Myocyte (in vitro differentiated cells): ENCODE measurements around the gene ENOX1. TPM values are rescaled to one million over a fixed set of nuclear protein-coding genes. Genes with fewer than 3 reads are reported as not detected.

Experiments
- DNase-seq: peaks from one replicate; pipeline ENCODE4 v3.0.0-alpha.2; 2012; ENCODE audit warnings: low read depth
- total RNA-seq: library from RNA; depleted of rRNA; stranded (reverse); fragments of >200 nt; gene quantifications from 2 replicates; pipeline ENCODE4 v1.2.3, GENCODE V29; 2014

The ENOX1 gene
- total RNA-seq, 1 donor from 2014 or later = 5.8 TPM

DNA sequence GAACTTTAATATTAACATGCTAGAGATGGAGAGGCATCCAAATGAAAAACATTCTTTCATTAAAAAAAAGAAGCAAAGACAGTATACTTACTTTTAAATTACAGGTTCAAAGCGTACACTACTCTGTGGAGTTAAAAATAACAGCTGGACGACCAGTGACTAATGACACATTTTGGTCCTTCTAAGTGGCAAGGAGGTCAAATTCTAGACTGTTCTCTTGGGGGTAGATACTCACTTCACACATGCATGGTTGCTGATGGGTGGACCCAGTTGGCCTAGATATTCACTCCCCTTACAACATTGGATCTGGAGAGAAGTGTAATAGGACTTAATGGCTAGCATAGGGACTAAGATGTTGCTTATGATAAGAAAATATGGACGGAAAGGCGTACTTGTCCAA, 461.1 kb downstream of the ENOX1 start:
- no peak for DNase-seq

DNA sequence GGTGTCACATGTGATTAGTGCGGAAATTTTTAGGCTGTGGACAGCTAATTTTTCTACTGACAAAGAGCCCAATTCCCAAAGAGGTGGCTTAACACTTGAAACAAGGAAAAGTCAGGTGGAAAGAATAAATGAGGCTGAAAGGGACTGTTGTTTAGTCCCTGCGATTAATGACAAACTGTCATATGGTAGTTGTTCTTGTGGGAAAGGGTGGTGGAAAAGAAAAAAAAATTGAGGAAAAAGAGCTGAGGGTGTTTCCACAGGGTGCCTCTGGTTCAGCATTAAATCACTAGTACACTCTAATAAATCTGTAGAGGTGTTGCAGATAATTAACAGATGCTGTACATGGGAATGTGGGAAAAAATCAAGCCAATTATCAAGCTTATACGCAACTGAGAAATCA, 462.6 kb downstream of the ENOX1 start:
- no peak for DNase-seq

DNA sequence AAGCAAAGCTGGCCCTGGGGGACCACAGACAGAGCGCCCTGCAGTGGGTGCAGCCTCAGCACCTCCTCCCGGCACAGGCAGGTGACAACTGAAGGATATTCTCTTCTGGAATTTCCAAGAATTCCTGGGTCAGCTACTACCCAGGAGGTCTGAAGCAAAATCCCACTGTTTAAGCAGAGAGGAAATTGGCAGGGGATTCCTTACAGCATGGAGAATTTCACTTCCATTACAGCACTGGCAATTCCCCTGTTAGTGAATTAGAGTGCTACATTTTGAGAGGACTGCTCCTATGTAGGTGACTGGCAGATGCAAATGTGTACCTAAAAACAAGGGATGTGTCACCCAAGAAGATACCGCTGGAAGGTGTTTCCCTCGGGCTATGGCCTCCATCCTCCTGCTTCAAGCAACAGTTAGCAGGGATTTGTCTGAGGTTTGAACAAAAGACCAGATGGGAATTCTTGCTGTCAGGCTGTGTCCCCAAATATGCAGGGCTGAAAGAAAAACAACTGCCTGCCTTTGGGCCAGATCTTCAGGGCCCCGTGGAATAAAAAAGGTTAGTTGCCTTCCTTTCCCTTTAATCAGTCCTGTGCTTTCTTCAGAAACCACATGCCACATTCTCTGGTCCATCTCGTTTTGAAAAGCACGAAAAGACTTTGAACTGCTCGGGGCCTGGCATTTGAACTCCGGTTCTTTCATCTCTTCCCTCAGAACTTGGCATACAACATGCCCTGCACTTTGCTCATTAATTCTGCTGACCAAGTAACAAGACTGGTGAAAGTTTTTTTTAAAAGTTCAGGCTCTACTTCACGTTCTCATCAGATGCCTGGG, 466.9 kb downstream of the ENOX1 start:
- no peak for DNase-seq

DNA sequence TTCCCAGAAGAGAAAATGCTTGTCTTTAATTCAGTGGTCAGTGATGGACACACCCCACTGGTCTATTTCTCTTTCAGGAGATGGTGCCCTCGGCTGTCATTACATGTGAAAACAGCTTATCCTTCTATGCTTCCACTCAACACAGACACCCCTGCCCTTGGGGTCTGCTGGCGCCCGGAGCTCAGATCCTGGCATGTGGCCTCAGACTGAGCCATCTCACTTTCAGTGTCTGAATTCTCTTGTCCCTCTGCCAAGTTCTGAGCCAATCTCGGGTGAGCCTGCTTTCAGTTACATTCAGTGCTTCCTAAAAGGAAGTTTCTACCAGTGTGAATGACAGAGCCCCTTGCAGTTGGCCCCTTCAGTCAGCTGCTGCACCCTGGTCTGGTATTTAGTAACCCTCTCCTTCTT, 469.8 kb downstream of the ENOX1 start:
- DNase-seq = peak; percentile 97

DNA sequence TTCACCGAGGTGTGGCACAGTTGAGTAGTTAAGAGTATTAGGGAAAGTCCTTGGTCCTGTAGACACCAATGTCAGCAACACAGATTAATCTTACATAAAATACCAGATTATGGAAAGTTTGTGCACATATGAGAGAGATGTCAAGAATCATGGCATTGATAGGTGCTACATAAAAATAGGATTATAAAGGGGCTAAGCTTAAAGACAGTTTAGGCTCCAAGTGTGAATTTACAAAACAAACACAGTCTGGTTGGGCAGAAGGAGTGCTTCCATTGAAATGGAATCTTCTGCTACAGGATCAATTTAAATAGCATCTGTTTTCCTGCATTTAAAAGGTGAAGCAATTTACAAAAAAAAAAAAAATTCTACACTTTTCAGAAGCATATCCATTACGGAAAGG, 470.5 kb downstream of the ENOX1 start:
- DNase-seq = no peak

DNA sequence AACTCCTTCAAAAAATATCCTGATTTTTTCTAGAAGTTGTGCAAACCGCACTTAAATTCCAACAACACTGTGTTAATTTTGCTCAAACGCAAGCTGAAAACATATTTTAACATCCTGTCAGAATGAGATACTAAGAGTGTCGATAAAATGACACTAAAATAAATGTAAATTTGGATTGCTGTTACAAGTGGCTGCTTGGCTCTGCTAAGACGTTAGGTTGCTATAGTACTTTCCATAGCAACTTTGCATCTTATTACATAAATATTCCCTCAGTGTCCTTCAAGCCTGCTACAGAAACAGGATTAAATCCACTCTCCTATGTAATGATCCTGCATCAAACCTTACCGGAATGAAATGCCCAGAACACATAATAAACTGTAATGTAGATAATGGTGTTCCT, 471.2 kb downstream of the ENOX1 start:
- no peak for DNase-seq

DNA sequence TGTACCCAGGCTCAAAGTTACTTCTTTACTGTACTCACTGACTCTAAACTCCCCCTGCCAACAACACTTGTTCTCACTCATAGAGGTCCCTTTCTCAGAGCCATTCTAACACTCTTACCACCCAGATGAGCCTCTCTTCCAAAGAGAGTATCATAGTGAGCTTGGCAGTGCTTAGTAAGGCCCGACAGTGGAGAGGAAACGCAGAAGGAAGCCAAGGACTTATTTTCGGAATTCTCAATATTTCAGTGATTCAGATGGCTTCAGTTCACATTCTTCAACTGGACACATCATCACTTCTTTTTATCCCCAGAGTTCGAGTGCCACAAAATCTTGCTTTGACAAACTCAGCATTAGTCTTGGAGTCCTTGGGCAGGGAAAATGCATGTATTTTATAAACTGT, 477.5 kb downstream of the ENOX1 start:
- DNase-seq = no peak

DNA sequence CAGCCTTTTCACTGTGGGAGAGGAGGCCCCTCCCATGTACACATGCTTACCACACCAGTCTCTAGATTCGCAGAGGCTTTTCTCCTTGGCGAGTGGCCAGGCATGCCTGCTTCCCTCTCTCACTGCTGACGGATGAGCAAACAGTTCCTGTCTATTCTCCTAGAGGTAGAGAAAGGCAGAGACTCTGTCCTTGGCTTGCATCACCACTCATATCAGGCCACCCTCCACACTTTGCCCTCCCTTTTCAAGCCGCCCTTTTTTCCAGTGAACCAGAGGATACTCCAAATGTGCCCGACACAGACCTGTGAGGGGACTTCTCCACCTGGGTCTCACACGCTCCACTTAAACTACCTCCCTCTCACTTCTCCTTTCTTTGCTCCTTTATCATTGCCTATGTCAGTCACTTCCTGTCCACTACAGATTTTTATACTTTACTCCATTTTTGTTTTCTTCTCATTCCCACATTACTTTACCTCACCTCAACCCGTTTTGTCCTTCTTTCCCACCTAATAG, 478.8 kb downstream of the ENOX1 start:
- peak; percentile 87 for DNase-seq

DNA sequence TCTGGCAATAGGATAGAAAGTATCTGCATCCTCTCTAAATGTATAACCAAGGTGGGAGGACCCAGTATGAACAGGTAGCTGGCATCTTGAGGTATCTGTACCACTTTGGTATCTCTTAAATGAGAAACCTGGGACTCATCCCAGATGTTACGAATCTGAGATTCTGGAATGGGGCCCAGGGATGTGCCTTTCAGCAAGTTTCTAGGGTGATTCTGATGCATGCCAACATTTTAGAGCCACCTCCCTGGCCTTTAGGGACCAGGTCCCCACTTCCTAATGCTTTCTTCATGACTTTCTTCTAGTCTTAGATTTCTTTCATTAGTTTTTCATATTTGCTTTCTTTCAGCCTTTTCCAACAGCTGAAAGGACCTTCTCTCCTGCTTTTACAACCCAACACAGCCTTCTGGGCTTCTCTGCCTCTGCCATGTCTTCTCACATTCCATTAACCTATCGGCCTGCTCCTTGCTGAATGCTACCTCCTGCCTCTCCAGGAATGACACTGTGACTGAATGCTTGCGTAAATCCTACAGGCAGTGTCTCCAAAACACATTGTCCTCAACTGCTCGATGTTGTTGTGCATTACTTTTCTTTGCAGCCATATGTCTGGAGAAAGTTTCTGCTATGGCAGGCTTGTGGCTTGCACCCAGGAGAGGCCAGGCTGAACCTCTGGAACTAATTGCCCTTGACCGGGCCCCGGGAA, 479.4 kb downstream of the ENOX1 start:
- no peak for DNase-seq

DNA sequence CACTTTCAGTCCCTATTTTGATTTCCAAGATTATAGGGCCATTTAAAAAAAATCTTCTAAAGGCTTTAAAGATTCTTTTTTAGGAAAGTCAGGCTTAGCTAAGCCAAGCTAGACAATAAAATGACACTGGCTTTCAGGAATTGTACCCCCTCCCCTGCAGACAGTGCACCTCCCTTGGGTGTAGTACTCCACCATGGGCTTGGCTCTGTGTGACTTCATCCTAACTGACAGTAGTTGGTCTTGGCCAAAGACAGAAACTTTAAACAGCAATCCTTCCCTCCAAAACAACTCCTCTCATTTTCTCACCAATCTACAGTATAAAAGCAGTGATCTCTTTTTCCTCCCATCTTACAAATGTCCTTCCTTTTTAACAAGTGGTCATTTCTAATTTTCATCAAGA, 480.4 kb downstream of the ENOX1 start:
- DNase-seq = no peak

DNA sequence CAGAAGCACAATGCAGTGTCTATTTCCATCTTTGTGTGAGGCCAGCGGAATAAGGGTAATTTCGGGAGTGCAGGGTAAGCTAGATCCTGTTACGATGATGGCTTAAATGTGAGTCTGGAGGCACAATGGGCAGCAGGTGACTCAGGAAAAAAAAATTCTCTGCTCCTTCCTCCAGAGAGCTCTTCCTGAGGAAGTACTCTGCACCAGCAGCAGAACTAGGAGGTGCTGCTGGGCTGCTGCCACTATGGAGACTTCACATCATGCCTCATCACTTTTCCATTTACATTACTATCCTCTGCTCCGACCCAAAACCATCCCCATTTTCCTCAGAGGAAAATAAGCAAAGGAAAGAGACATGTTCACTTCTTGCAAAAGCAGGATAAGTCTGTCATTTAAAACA, 481.4 kb downstream of the ENOX1 start:
- no peak for DNase-seq

DNA sequence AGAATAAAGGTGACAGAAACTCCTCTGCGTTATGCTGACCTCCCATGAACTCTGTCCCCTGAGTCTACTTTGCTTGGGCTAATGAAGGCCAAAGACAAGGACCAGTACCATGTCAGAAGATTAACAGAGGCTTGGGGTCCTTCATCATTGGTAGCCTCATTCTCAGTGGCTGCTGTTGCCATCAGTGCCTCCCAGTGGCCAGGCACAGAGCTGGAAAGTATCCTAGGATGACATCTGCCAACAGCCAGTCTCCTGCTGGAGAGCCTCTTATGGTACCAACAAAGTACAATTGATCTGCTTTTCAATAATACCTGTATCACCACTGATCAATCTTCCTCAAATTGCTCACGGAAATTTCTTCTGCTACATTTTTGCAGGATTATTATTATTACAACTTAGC, 481.8 kb downstream of the ENOX1 start:
- DNase-seq = no peak

DNA sequence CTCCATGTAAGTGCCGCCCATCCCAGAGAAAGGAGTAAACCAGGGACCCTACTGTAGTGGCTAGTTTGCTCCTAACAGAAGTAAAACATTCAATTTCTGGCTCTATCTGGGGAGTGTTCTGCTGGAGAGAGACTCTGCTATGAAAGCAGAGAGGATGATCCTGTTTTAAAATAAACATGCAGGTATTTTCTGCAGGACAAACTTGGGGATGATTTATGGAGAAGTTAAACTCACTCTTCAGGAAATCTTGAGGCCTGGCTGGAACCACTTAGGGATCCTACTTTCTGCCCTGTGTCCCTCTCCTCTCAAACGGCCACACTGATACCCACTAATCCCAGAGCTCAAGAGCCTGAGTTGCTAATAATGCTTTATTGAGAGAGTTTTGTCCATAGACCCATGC, 482.3 kb downstream of the ENOX1 start:
- DNase-seq = no peak

DNA sequence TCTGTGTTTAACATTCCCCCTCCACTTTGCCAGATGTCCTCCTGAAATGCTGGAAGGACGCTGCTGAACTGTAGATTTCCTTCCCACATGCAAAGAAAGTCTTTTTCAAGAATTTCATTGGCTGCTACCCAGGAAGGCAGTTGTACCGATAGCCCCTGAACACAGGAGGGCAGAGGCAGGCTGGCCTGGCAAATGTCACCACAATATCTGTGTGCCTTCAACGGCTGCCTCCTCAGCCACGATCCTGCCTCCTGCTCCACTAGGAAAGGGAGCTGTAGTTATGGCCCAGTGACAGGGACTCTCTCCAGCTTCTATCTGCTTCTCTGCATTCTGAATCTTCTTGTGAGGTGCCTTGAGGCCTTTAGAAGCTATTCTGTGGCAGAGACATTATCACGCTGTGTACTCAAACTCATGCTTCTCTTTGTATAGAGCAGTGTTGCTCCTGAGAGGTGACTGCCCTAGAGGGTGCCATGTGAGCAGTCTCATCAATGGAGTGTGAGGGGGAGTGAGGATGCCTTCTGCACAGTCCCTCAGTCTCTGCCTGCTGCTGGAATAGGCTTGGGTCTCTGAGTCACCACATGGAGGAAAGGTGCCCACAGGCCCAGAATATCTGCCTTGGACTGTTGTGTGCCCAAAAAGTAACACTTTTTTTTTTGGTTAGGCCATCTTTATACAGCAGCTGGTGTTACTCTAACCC, 483.6 kb downstream of the ENOX1 start:
- peak; percentile 84 for DNase-seq

DNA sequence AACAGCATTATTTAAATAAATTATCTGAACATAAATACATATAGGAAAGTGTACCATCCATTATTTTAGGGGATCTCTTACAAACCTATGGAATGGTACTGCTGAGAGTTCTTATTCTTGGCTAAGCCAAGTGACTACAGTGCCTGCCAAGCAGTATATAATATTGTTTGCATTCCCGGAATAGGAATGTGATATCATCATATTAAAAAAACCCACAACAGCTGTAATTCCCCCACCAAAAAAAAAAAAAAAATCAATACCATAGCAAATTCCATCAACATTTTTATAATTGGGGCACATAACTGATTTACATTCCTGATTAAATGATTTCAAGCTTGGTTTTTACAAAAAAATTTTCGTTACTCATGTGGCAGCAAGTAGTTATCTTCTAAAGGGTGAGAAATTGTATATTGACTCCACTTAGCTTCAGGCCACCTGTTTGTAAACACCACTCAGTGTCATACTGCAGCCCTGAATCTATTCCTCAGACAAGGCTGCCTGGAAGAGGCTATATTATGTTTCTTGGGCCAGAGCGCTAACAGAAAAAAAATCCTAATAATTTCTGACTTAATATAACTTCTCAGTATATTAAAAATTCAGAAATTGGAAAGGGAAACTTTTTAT, 485.3 kb downstream of the ENOX1 start:
- peak; percentile 65 for DNase-seq

DNA sequence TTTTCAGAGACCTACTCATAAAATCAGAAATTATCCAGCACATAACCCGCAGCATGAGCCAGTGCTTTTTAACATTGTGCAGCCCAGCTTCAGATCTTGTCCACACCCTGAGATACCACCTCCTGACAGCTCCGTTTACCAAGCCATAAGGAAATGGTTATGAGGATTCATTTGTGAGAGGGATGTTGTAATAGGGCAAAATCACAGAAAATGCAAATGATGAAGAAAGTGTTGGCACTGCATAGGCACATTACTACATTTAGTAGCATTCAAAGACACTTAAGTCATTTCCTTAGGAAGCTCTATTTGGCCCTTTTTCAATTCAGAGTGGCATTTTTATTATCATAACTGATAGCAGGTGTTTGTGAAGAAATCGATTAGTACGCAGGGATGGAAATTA, 485.9 kb downstream of the ENOX1 start:
- no peak for DNase-seq

DNA sequence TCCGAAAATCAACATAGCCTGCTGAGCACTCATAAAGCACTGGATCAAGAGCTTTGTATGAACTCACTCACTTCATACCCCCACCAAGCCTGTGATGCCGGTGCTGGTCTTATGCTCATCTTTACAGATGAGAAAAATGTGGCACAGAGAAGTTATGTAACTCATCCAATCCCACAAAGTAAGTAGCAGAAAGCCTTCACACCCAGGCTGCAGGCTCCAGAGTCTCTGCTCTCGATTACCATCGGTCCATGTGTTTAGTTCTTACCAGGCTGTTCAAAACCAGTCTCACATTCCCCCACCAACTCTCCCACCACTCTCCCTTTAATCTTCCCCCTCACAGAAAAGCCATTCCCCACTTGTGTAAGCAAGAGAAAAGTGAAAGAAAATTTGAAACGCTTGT, 487.4 kb downstream of the ENOX1 start:
- DNase-seq = no peak

DNA sequence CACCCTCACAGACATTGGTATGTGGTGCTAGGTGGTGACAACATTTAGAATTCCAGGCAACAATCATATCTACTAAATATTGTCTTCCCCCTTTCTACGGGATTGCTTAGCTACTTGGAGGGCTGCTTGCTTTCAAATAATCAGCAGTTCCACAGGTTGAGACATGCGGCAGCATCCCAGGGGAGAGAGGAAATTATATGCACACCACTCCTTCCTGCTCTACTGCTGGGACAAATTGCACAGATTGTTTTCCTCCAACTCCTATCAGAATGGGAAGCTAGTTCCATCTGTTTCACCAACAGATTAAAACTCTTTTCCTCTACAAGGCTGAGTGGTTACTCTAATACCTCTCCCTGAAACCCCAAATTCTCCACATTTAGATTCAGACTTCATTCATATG, 488.0 kb downstream of the ENOX1 start:
- DNase-seq = no peak

DNA sequence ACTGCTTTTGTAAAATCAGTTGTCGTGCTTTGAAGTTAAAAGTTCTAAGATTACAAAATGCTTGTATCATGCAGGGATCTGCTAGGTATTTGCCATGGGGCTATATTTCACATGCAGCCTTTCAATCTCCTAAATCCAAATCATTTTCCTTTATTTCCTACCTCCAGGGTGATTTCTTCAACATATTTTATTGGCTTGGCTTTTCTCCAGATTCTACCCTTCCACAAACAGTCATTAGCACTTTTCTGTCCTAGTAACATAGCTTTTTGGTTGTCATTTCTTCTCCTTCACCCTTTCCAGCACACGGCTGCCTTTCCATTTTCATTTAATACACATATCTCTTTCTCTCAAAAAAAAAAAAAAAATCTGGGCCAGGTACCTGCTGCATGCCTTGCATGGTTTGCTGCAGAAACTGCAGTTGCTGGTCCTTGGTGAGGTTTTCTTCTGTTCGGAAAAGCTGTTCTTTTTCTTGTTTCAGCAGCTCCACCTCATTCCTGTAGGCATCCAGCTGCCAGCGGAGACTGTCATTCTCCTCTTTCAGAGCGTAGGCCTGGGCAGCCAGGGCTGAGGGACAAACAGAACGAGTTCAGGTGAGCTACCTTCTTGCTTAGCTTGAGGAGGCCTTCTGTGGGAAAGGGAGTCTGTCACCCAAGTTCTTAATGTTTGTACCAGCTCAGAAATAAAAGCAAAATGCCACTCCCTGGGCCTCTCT, 488.6 kb downstream of the ENOX1 start:
- DNase-seq = no peak

DNA sequence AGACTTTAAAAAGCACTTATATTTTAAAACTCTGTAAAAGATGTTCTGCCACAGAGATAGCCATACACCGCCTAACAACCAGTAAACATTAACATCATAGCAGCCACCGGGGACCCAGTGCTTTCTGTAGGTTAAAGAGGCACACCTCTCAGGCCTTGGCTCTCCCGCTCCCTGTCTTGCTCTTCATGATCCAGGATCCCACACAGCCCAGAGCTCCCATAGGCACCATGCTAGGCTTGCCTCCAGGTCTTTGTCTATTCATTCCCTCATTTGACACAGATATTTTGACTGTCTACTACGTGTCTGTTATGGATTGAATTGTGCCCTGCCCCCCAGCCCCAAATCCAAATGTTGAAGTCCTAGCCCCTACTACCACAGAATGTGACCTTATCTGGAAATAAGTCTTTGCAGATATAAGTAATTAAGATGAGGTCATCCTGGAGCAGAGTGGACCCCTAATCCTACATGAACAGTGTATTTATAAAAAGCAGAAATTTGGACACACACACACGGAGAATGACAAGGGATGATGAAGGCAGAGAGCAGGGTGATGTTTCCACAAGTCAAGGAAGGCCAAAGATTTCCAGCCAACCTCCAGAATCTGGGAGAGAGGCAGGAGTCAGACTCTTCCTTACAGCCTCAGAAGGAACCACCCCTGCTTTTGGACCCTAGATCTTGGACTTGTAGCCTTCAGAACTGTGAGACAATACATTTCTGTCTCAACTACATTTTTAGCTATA, 490.8 kb downstream of the ENOX1 start:
- no peak for DNase-seq
